Activated T-cell treated with anti-CD3 and anti-CD28 coated beads for 1 hour (primary cell): ENCODE results near the gene GRIFIN.
"Not testable (repeated sequence)": the region's sequence is repeated elsewhere in the genome, so short reads cannot be mapped to it uniquely, and the experiment has no call there.

ENCODE experiments used
- DNase-seq: peaks from one replicate; pipeline ENCODE4 v3.0.0-alpha.2; 2020; ENCODE audit warnings: low read depth

The GRIFIN gene

GRCh38 chr7:2478399-2478785, 2.2 kb upstream of the GRIFIN start:
- DNase-seq = no peak

- peak; percentile 50 for DNase-seq
Measured at GRCh38 chr7:2477447-2478398, 1.5 kb upstream of the GRIFIN start.

- no peak for DNase-seq
Measured at GRCh38 chr7:2476776-2477446, 713 bp upstream of the GRIFIN start.

GRCh38 chr7:2475678-2476015, 551 bp downstream of the GRIFIN start:
- DNase-seq = no peak

- DNase-seq = no peak
Measured at GRCh38 chr7:2474813-2475677, 1.2 kb downstream of the GRIFIN start.

GRCh38 chr7:2474224-2474623, 2.0 kb downstream of the GRIFIN start:
- no peak for DNase-seq

GRCh38 chr7:2473496-2474180, 2.6 kb downstream of the GRIFIN start:
- DNase-seq = no peak

- no peak for DNase-seq
Measured at GRCh38 chr7:2472739-2473138, 3.5 kb downstream of the GRIFIN start.

- DNase-seq = no peak
Measured at GRCh38 chr7:2471396-2471795, 4.8 kb downstream of the GRIFIN start.

- DNase-seq = no peak
Measured at GRCh38 chr7:2471022-2471329, 5.2 kb downstream of the GRIFIN start.

- no peak for DNase-seq
Measured at GRCh38 chr7:2470204-2471021, 5.8 kb downstream of the GRIFIN start.

GRCh38 chr7:2469460-2470203, 6.6 kb downstream of the GRIFIN start:
- not testable (repeated sequence) for DNase-seq

- DNase-seq = no peak
Measured at GRCh38 chr7:2468227-2468626, 8.0 kb downstream of the GRIFIN start.

- no peak for DNase-seq
Measured at GRCh38 chr7:2466675-2467074, 9.5 kb downstream of the GRIFIN start.

- no peak for DNase-seq
Measured at GRCh38 chr7:2465928-2466327, 10.3 kb downstream of the GRIFIN start.

- DNase-seq = no peak
Measured at GRCh38 chr7:2462731-2463130, 13.5 kb downstream of the GRIFIN start.

GRCh38 chr7:2461268-2462026, 14.8 kb downstream of the GRIFIN start:
- DNase-seq = no peak

- no peak for DNase-seq
Measured at GRCh38 chr7:2460641-2461040, 15.6 kb downstream of the GRIFIN start.

GRCh38 chr7:2460188-2460587, 16.0 kb downstream of the GRIFIN start:
- no peak for DNase-seq

GRCh38 chr7:2459674-2460073, 16.5 kb downstream of the GRIFIN start:
- no peak for DNase-seq
